Heart right ventricle (tissue), 16 donors: Measurements from ENCODE around the gene ITGB3BP. TPM values are rescaled to one million over a fixed set of nuclear protein-coding genes. Genes with fewer than 3 reads are reported as not detected.

Source experiments
- ATAC-seq, 8 donors: fragments of 200-7000 bp; cut with Tn5 transposase; one replicate each; pipeline ENCODE4 v1.9.1; 2020; ENCODE audit warnings: mild to moderate bottlenecking in 8 of 8, moderate library complexity in 8 of 8, moderate number of reproducible peaks in 1 of 8
- DNase-seq, 2 donors: peaks; one replicate each; pipeline ENCODE4 v3.0.0-alpha.2; 2020
- H3K27ac ChIP-seq, 10 donors: fragments of 200-600 bp; sonication (generic) in 2 of 10; one replicate each; pipeline versions ENCODE4 v1.5.0 to v1.8.0; 2020 to 2022; ENCODE audit warnings: mild to moderate bottlenecking in 3 of 10
- H3K27me3 ChIP-seq, 7 donors: fragments of 200-600 bp; one replicate each; pipeline ENCODE4 v1.8.0; 2021 to 2022; ENCODE audit warnings: mild to moderate bottlenecking in 2 of 7
- H3K36me3 ChIP-seq, 9 donors: fragments of 200-600 bp; sonication (generic) in 1 of 9; one replicate each; pipeline versions ENCODE4 v1.5.0 to v1.8.0; 2020 to 2022; ENCODE audit warnings: mild to moderate bottlenecking in 2 of 9
- H3K4me1 ChIP-seq, 9 donors: fragments of 200-600 bp; sonication (generic) in 1 of 9; one replicate each; pipeline versions ENCODE4 v1.5.0 to v1.8.0; 2020 to 2022; ENCODE audit warnings: mild to moderate bottlenecking in 4 of 9
- H3K4me3 ChIP-seq, 10 donors: fragments of 200-600 bp; sonication (generic) in 2 of 10; one replicate each; pipeline versions ENCODE4 v1.5.0 to v1.8.0; 2020 to 2022; ENCODE audit warnings: mild to moderate bottlenecking in 7 of 10, moderate library complexity in 2 of 10
- H3K9me3 ChIP-seq, 11 donors: fragments of 200-600 bp in 10 of 11; sonication (generic) in 2 of 11; one replicate each; pipeline versions ENCODE4 v1.5.0 to v1.8.0; 2013 to 2022; ENCODE audit warnings: mild to moderate bottlenecking in 2 of 11, control low read depth in 1 of 11, moderate library complexity in 1 of 11
- WGBS, 2 donors: extraction: QIAGEN DNeasy Blood & Tissue Kit; methylation state at CpG; one replicate each; pipeline ENCODE4 v1.1.7; 2013; ENCODE audit warnings: inconsistent platforms in 1 of 2; 5-methylcytosine and 5-hydroxymethylcytosine counted together
- intact Hi-C, 10 donors: fragments of 100-400 bp; cut with DNase I; formaldehyde crosslinking; loops; one replicate each; pipeline versions ENCODE4 v1.11.1 to v1.14.2; 2022
- polyA plus RNA-seq, 2 donors: library from polyadenylated mRNA; stranded (reverse); fragments of 200-250 nt; gene quantifications; one replicate each; pipeline ENCODE4 v1.2.3, GENCODE V29; 2013
- total RNA-seq, 10 donors: library from RNA; stranded (reverse); fragmentation: NEBNext Ultra II Directional in 3 of 10; extraction: Animal tissue kit (Norgen Biotek cat#: 25700) in 3 of 10; gene quantifications; one replicate each; pipeline versions ENCODE4 v1.2.1 to v1.2.4, GENCODE V29; 2021 to 2023
- TF ChIP-seq, protein P1 (sequence below), 9 donors: fragments of 200-600 bp; sonication (generic) in 2 of 9; IDR thresholded peaks; one replicate each; pipeline versions ENCODE4 v1.5.0 to v1.8.0; 2021 to 2022; ENCODE audit warnings: antibody characterized with exemption in 9 of 9, mild to moderate bottlenecking in 5 of 9, moderate library complexity in 1 of 9
- donor health status: Arrhythmogenic right ventricular cardiomyopathy.
- donor health status: ischemic (EF 13 %, LVEDD 7.1; RV severe dilation, severe dysfunction).
- donor health status: healthy with polysubstance abuse.
- donor health status: DM: no; HTN: yes; CAD: no.
- donor health status: DM: no; HTN: no; CAD: no.
- donor health status: ischemic (EF 25% LVEDD 6.9; RV normal size, moderate dysfunction).
- donor health status: ischemic (EF 25% LVEDD 5.7; RV mildly dilated, moderate dysfunction).
- donor health status: healthy.
- donor health status: DM: yes; HTN: yes; CAD: no.
- donor health status: Ischemic cardiomyopathy.
- donor health status: ischemic (EF 35%, LVEDD 5.7; RV mildly dilated, moderate dysfunction).
- donor health status: nonischemic (EF 11% LVEDD 7.7; RV severe dilation, severe dysfunction).
- donor health status: DM: yes; HTN: yes; CAD: no.
- donor health status: PGD.
- donor health status: ischemic (EF 29% LVEDD 5.4; RV normal size, mild dysfunction).
- donor health status: nonischemic (EF 23%, LVEDD 6.1; RV moderate dilation, normal function).

ITGB3BP gene
- total and polyA plus RNA-seq, 12 donors = 4.3 to 14.7 (median 7.4) TPM

GRCh38 chr1:63548877-63549276 lies 25.9 kb upstream of the ITGB3BP start:
- Histone ChIP-seq H3K27ac (no peak overlapping the region), H3K4me3 (no peak overlapping the region), H3K4me1 (no peaks in the 10 kb centered on the region), H3K36me3 (peaks cover 0 to 88% (median 5%) of the 10 kb centered on the region in 9 donors), H3K27me3 (no peaks in the 10 kb centered on the region), H3K9me3 (no peaks in the 10 kb centered on the region)
- 93 to 94% methylated on average over 13 of the region's 13 CpGs for WGBS, 2 donors
- ATAC-seq = no peak
- no peak for DNase-seq
- TF ChIP-seq, protein P1, sequence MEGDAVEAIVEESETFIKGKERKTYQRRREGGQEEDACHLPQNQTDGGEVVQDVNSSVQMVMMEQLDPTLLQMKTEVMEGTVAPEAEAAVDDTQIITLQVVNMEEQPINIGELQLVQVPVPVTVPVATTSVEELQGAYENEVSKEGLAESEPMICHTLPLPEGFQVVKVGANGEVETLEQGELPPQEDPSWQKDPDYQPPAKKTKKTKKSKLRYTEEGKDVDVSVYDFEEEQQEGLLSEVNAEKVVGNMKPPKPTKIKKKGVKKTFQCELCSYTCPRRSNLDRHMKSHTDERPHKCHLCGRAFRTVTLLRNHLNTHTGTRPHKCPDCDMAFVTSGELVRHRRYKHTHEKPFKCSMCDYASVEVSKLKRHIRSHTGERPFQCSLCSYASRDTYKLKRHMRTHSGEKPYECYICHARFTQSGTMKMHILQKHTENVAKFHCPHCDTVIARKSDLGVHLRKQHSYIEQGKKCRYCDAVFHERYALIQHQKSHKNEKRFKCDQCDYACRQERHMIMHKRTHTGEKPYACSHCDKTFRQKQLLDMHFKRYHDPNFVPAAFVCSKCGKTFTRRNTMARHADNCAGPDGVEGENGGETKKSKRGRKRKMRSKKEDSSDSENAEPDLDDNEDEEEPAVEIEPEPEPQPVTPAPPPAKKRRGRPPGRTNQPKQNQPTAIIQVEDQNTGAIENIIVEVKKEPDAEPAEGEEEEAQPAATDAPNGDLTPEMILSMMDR (IDR thresholded peaks at IDR 0.05) = no peak
- intact Hi-C loops = no loop called here

DNA sequence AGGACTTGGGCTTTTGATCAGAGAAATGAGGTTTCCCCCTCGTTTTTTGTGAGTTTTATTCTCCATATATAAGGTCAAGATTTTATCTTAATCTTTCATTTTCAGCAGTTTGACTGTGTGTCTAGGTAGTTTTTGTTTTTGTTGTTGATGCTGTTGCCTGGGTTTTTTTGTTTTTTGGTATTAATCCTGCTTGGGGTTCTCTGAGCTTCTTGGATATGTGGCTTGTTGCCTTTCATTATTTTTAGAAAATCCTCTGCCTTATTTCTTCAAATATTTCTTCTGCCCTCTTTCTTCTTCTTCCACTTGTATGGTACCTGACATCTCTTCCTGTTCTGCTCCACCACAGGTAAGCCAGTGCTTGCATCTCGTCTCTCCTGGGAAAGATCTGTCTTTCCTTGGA lies 25.3 kb upstream of the ITGB3BP start:
- TF ChIP-seq, protein P1 (IDR thresholded peaks at IDR 0.05) = no peak
- Histone ChIP-seq H3K9me3 (no peaks in the 10 kb centered on the region), H3K4me1 (no peaks in the 10 kb centered on the region), H3K27me3 (no peaks in the 10 kb centered on the region), H3K27ac (no peak overlapping the region), H3K4me3 (no peak overlapping the region), H3K36me3 (peaks cover 0 to 87% (median 2%) of the 10 kb centered on the region in 9 donors)
- DNase-seq (no peak), ATAC-seq (no peak)
- intact Hi-C loops = no loop called here
- 91 to 96% methylated on average over 2 of the region's 2 CpGs for WGBS, 2 donors

GRCh38 chr1:63547621-63548294 lies 24.7 kb upstream of the ITGB3BP start:
- Histone ChIP-seq H3K27ac (peak overlapping the region in 1 of 10 donors; percentile 4), H3K4me3 (no peak overlapping the region), H3K27me3 (no peaks in the 10 kb centered on the region), H3K4me1 (no peaks in the 10 kb centered on the region), H3K36me3 (peaks cover 0 to 87% (median 0%) of the 10 kb centered on the region in 9 donors), H3K9me3 (peaks cover 0 to 4% (median 0%) of the 10 kb centered on the region in 11 donors)
- WGBS, 2 donors = 78 to 93% methylated on average over 2 of the region's 2 CpGs
- no peak for DNase-seq
- TF ChIP-seq, protein P1 (IDR thresholded peaks at IDR 0.05) = no peak
- intact Hi-C loops = no loop called here
- ATAC-seq = peak in 4 of 8 donors; percentile 19 to 63 (median 42)

GRCh38 chr1:63545780-63546179 lies 22.8 kb upstream of the ITGB3BP start:
- Histone ChIP-seq H3K4me1 (no peaks in the 10 kb centered on the region), H3K4me3 (no peak overlapping the region), H3K27ac (no peak overlapping the region), H3K36me3 (peaks cover 0 to 91% (median 0%) of the 10 kb centered on the region in 9 donors), H3K27me3 (no peaks in the 10 kb centered on the region), H3K9me3 (peaks cover 0 to 6% (median 0%) of the 10 kb centered on the region in 11 donors)
- intact Hi-C loops = no loop called here
- DNase-seq = no peak
- ATAC-seq = no peak
- TF ChIP-seq, protein P1 (IDR thresholded peaks at IDR 0.05) = no peak
